ENCODE results near the gene IGBP1.

The IGBP1 gene

DNA sequence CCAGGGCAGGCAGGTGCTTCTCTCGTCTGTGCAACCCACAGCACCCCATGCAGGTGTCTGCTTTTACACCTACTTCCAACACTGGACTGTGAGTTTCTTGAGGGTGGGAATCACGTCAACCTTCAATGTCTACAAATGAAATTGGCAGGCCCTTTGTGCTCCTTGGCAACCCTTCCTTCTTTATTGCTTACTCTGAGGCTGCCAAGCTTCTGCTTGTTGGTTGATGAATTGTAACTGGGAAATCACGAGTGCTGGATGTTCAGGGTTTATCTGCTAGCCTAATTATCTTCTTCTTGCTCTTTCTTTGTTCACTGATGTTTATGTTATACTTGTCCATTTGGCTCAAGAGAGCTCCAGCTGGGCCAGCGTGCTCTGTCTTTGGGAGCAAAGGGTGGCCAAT lies 41.5 kb downstream of the IGBP1 start:
- no peak for DNase-seq (ENCODE audit: low read depth)
- TF ChIP-seq, protein P1, sequence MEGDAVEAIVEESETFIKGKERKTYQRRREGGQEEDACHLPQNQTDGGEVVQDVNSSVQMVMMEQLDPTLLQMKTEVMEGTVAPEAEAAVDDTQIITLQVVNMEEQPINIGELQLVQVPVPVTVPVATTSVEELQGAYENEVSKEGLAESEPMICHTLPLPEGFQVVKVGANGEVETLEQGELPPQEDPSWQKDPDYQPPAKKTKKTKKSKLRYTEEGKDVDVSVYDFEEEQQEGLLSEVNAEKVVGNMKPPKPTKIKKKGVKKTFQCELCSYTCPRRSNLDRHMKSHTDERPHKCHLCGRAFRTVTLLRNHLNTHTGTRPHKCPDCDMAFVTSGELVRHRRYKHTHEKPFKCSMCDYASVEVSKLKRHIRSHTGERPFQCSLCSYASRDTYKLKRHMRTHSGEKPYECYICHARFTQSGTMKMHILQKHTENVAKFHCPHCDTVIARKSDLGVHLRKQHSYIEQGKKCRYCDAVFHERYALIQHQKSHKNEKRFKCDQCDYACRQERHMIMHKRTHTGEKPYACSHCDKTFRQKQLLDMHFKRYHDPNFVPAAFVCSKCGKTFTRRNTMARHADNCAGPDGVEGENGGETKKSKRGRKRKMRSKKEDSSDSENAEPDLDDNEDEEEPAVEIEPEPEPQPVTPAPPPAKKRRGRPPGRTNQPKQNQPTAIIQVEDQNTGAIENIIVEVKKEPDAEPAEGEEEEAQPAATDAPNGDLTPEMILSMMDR (IDR thresholded peaks at IDR 0.05; ENCODE audit: low read depth, low read length, missing control alignments), result no peak
- no peak overlapping the region for H3K4me3 ChIP-seq (ENCODE audit: low read depth, low read length)
- in situ Hi-C loops (cut with HindIII; ENCODE audit: low sequenced_read_pairs), result no loop called here

DNA sequence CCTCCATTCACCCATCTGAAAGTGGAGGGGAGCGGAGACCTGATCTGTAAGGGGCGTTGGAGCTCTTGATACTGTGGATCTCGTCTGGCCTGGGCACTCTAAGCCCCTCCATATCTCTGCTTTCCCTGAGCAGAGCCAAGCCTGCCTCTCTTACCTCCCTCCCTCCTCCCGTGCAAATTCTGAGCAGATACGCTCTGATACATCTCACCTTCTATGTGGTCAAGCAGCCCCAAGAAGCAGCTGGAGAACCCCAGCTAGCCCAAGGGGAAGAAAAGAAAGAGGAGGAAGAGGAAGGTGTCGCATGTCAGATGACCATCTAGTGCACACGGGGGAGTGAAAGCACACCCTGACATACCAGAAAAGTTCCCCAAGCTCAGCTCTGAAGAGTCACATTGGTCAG lies 42.1 kb downstream of the IGBP1 start:
- DNase-seq (ENCODE audit: low read depth), result no peak
- TF ChIP-seq, protein P1 (IDR thresholded peaks at IDR 0.05; ENCODE audit: low read depth, low read length, missing control alignments), result no peak
- in situ Hi-C loops (cut with HindIII; ENCODE audit: low sequenced_read_pairs), result no loop called here
- H3K4me3 ChIP-seq (ENCODE audit: low read depth, low read length), result no peak overlapping the region

DNA sequence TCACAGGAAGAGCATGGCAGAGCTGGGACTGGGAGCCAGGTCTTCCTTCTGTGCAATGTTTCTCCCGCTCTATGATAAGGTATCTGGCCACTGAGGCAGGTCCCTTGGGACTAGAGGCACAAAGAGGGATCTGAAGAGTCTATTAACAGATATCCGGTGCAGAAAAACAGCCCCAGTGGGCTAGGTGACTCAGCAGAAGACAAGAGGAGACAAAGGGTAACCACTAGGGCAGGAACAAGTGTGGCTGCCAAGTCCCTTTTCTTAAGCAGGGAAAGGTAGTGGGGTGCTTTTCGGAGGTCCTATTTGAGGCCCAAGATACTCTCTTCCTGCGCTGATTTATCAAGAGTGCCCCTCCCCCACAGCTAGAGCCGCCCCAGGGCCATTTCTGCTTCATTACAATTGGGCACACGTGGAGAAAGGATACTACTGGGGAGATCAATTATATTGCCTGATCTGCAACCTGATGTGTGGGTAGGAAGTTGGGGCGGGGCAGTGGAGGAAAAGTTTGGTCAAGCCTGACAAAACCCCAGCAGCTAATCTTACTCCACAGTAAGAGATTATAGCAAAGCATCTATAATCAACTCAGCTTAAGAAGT lies 43.8 kb downstream of the IGBP1 start, which contains the start of gene DGAT2L6:
DGAT2L6 (plus strand) TSS at position 546 of the 596 bp plus-strand sequence. CDS start 100 bp downstream, outside the sequence.
- TF ChIP-seq, protein P1 (IDR thresholded peaks at IDR 0.05; ENCODE audit: low read depth, low read length, missing control alignments), result no peak
- in situ Hi-C loops (cut with HindIII; ENCODE audit: low sequenced_read_pairs), result no loop called here

DNA sequence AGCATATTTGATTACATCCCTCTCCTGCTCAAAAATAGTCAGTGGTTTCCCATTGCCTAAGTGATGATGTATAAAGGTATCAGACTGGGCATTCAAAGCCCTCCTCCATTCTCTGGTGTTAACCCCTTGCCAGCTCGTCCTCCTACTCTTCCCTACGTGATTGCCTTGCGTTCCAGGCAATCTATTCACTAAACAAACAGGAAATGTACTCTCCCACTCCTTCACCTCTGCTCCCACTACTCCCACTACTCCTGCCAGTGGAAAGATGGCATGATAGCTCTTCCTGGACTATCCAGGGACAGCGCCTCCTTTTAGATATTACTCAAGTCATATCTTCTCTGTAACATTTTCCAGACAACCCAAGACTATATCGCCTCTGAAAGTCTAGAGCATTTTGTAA lies 49.8 kb downstream of the IGBP1 start:
- in situ Hi-C loops (cut with HindIII; ENCODE audit: low sequenced_read_pairs), result no loop called here
- no peak for DNase-seq (ENCODE audit: low read depth)
- no peak overlapping the region for H3K4me3 ChIP-seq (ENCODE audit: low read depth, low read length)
- TF ChIP-seq, protein P1 (IDR thresholded peaks at IDR 0.05; ENCODE audit: low read depth, low read length, missing control alignments), result no peak

More for the DNA sequence above, 43.8 kb downstream of the IGBP1 start, which contains the start of gene DGAT2L6:
- no peak for DNase-seq (ENCODE audit: low read depth)
- no peak within 1 kb of the TSS for H3K4me3 ChIP-seq (ENCODE audit: low read depth, low read length)

DNA sequence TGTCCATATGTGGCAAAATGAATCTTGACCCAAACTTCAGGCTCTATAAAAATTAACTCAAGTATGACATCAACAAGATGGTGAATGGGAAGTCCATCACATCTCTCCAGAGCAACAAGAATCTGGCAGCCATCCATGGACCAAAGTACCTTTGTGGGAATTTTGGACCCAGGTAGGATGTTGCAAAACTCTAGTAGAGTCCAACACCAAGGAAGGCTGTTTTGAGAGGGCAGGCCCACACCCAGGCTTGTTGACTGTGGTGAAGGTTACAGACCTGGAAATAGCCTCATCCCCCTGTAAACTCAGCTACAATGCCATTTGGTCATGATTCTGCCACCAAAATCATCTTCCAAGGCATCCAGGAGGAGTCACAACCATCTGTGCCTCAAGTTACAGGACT lies 57.0 kb downstream of the IGBP1 start:
- in situ Hi-C loops (cut with HindIII; ENCODE audit: low sequenced_read_pairs), result no loop called here
- no peak for DNase-seq (ENCODE audit: low read depth)
- TF ChIP-seq, protein P1 (IDR thresholded peaks at IDR 0.05; ENCODE audit: low read depth, low read length, missing control alignments), result no peak
- no peak overlapping the region for H3K4me3 ChIP-seq (ENCODE audit: low read depth, low read length)

DNA sequence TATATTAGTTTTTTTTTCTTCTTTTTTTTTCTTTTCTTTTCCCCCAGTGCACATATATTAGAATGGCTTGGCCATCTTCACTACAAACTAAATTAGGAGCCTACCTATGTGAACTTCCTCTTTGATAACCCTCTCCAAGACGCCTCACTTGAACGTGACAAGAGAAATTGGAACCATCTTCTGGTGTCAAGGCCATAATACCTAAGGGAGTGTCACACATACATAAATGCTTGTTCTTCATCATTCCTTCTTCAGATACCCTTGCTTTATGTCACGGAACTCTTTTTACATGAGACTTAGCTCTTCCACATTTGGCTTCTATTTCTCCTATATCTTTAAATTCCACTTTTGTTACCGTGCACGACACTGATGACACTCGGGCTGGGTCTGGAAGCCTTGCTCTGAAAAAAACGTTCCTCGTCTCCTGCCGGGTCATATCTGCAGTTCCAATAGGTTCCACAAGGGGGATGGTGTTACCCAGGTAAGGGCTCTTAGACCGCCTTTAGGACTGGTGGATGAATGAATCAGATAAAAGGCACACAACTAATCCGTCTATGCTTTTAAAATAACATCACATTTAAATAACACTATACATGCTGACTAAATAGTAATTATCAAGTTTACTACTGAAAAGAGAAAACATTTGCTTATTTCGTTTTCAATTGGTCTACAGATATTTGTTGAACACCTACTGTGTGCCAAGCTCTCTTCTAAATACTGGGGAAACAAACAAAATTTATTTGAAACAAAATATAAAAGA lies 63.9 kb downstream of the IGBP1 start:
- in situ Hi-C loops (cut with HindIII; ENCODE audit: low sequenced_read_pairs), result no loop called here
- DNase-seq (ENCODE audit: low read depth), result no peak

More for the DNA sequence above, 63.9 kb downstream of the IGBP1 start:
- TF ChIP-seq, protein P1 (IDR thresholded peaks at IDR 0.05; ENCODE audit: low read depth, low read length, missing control alignments), result peak; percentile 65
- H3K4me3 ChIP-seq (ENCODE audit: low read depth, low read length), result no peak overlapping the region

Measured in astrocyte of the cerebellum (primary cell).